Nucleus accumbens (tissue), 56 donors: ENCODE measurements around the gene TCF12.

Source experiments
- DNase-seq, 56 donors: peaks; one replicate each; lab custom pipeline; 2025; lab: John Stamatoyannopoulos, UW

Gene TCF12

DNA sequence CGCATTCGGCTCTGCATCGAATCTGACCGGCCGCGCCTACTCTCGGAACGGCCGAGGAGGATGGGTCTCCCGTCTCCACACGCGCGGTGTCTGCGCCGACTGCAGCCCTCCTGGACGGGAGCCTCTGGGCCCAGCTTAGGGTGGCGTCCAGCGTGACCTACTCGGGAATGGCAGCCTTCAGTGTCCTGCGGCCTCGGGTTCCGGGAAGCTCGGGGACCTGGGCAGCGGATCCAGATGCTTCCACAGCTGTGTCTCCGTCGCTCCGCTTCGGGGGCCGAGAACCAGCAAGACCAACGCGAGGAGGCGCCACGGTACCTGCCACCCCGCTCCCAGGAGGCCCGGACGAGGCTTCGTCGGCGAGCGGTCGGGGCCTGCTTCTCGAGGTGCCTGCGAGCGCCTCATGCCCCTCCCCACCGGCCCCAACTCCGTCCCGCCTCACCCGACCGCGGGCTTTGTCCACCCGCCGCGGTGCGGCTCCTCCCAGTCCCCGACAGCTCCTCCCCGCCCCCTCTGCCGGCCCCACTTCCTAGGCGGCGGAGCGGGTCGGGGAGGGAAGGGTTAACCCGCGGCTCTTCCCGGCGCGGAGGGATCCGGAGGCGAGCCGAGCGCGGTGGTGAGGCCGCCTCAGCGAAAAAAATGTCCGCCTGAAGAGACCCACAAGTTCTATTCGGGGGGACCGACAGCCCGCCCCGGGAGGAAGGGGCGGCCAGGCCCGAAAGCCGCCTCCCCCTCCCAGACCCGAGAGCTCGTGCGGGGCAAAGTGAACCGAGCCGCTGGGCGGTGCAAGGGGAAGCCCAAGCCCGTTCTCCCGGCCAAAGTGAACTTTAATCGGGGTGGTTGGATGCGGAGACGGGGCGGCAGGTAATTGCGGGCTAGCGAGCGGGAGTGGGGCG, at the start of gene TCF12:
Gene TCF12 (plus strand): TSS at position 599 of the 893 bp plus-strand sequence. CDS start 1,270 bp downstream, outside the sequence.
- peak; percentile 50 to 97 (median 89) for DNase-seq

GRCh38 chr15:56869573-56869972, 48.9 kb upstream of the TCF12 start:
- peak in 34 of 56 donors; percentile 0 to 77 (median 16) for DNase-seq

GRCh38 chr15:56871185-56871584, 47.3 kb upstream of the TCF12 start:
- DNase-seq: no peak

DNA sequence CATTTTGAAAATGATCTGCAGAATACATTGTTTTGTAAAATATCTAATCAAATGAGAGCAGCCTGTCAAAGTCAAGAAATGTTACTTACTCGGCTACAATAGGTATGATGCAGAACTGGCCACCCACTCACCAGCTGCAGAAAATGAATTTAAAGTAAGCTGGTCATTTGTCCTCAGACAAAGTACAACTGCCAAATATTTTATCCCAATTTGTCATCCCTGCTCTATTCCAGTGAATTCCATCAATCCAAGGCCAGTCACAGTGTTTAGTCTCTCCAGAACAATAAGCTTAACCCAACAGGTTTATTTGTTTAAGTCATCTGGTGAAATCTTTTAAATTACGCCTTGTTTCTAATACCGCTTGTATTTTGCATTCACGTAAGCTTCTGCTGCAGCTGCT, 46.6 kb upstream of the TCF12 start:
- DNase-seq: no peak

- DNase-seq: no peak
These were observed 41.0 kb upstream of the TCF12 start for GRCh38 chr15:56877255-56877970.

- DNase-seq: no peak
These were observed 38.9 kb upstream of the TCF12 start for GRCh38 chr15:56879502-56879901.

DNA sequence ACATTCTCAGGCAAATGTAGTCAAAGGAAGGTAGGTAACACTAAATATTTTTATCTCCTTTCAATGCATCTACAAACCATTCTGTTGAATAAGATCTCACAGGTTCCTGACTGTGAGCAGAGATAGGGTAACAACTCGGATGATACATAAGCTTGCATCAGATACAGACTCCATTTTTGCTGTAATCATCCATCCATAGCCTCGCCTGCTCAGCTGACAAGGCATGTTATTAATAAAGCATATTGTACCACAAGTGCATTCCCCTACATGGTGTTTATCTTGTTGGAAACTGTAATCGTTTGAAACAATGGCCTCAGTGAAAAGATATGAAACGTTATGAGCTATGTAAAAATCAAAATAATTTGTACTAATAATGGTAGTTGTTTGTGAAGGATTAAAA, 35.4 kb upstream of the TCF12 start:
- no peak for DNase-seq

- peak in 2 of 56 donors; percentile 15 to 58 for DNase-seq
These were observed 32.0 kb upstream of the TCF12 start for GRCh38 chr15:56886363-56886931.

DNA sequence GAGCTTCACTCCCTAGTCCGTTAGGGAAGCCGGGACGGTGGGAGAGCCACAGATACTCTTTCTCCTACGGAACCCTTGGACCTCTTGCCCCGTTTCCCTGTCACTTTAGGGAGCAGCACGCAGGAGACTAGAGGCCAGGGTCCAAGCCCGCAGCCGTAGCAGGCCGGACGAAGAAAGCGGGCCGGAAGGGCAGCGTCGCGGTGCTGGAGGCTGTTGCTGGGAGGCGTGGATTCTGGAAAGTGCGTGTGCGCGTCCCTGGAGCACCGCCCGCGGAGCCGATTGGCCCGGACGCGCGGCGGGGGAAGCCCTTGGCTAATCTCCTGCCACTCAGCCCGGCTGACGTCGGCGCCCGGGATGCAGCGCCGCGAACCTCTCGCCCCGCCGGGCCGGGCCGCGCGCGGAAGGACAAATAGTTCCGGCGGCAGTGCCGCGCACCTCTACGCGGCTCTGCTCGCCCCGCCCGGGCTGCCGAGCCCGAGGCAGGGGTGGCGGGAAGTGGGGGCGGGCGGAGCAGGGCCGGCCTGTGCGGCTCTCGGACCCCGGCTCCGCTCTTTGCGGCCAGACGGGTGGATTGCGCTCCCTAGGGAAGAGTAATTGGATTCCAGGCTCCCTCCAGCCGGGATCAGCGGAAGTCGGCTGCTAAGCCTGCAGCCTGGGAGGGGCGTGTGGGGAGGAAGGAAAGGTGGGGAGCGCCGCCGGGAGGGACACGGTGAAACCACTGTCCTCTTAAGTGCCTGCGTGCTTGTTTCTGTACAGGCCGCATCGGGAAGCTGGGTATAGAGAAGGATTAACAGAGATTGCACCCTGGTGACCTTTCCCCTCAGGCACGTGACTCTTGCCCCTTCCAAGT, 31.3 kb upstream of the TCF12 start:
- DNase-seq: peak; percentile 31 to 95 (median 90)

GRCh38 chr15:56887782-56888438, 30.5 kb upstream of the TCF12 start:
- DNase-seq: peak in 1 of 56 donors; percentile 28

- DNase-seq: no peak
These were observed 28.4 kb upstream of the TCF12 start for GRCh38 chr15:56890038-56890437.

DNA sequence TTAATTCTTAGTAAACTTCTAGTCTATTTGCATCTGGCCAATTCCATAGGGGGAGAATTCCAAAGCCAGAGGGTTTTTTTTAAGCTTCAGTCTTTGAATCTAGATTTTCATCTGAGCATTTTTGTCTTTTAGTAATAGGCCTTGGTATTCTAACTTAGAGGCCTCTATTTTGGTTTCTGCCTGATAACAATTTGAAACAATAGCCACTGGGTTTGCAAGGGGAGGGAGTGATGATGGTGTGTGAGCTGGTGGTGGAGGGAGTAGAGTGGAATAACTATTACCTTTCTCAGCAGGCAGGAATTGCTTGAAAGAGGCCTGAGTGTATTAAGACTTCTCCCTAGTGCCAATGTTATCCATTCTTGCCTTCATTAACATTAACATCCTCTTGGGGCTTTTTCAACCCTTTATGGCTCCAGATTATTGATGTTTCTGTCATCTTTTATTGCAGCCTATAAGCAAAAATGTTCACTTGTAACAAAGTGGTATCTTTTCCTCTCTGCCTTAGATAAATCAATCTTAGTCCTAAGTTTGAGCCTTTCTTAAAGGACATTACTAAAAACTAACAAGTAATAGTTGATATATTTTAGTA, 26.5 kb upstream of the TCF12 start:
- no peak for DNase-seq

DNA sequence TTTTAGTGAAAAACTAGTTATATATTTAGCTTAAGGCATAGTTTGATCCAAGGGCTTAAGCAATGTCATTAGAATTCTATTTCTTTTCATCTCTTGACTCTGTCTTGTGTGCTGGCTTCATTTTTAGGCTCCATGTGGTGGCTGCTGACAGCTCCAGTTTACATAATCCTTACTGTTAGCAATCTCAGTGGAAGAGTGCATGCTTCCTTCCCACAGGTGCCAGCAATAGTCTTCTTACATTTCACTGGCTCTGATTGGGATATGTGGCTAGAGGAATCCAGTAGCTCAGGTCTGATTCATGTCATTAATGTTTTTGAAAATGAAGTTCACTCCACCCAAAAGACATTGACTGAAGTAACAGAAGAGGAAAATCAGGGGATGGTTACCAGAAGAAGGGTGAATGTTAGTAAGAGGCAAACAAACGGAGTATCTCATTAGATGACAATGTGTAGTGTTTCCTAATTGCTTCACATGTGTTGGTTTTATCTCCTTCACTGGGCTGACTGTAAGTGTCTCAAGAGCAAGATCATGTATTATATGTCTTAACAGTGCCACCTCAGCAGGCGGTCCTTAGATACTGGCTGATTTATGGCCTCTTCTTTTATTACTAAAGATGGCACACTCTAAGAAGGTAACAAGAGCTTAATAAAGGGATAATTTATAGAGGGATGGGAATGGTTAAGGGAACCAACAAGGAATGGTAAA, 25.6 kb upstream of the TCF12 start:
- no peak for DNase-seq

DNA sequence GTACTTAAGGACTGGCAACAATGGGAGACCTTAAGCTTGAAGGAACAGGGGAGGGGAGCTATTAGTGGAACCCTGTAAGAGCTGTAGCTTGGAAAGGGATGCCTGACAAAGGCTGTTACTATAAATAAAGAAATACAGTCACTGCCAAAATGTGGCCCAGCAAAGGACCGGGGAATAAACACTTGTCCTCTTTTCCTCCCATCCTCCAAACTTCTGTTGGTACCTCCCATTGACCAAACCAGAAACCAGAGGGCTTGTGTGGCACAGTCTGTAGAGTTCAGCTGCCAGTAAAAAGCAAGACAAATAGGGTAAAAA, 25.1 kb upstream of the TCF12 start:
- no peak for DNase-seq

- DNase-seq: no peak
These were observed 23.8 kb upstream of the TCF12 start for GRCh38 chr15:56894601-56895000.

DNA sequence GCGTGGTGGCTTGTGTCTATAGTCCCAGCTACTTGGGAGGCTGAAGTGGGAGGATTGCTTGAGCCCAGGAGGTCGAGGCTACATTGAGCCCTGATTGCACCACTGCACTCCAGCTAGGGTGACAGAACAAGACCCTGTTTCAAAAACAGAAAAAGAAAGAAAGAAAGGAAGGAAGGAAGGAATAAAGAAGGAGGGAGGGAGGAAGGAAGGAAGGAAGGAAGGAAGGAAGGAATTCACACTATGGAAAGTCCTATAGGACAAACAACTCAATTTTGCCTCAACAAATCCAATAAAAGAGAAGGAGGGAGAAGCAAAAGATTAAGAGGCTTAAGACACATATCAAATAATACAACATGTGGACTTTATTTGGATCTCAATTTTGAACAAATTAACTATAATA, 16.5 kb upstream of the TCF12 start:
- DNase-seq: no peak

GRCh38 chr15:56906766-56907165, 11.7 kb upstream of the TCF12 start:
- DNase-seq: no peak

DNA sequence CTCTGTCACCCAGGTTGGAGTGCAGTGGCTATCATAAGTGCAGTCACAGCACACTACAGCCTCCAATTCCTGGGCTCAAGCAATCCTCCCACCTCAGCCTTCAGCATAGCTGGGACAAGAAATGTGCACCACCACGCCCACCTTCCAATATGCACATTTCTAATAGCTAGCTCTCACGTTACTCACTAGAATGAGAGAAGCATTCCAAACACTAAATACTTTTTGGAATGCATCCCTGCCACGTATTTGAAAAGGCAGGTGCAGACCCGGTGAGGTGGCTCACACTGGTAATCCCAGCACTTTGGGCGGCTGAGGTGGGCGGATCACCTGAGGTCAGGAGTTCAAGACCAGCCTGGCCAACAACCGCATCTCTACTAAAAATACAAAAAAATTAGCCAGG, 7.6 kb upstream of the TCF12 start:
- DNase-seq: no peak

DNA sequence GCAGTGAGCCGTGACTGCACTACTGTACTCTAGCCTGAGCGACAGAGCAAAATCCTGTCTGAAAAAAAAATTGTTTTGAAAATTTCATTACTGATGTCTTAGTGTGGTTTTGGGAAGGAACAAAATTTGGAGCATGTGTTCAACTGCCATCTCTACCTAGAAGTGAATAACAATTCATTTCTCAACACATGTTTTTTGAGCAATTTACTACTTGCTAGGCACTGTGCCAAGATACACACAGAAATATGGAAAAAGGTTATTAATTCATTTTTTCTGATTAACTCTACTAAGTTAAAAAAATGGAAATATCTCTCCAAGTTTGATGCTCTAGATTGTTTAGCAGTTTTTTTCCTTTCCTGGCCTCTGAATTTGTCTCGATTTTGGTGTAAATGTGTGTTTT, 5.2 kb upstream of the TCF12 start:
- DNase-seq: no peak
